PC-3 (cell line): ENCODE measurements around the gene DHCR7. TPM values are rescaled to one million over a fixed set of nuclear protein-coding genes. Genes with fewer than 3 reads are reported as not detected.

ENCODE experiments used
- ATAC-seq: fragments of 200-7000 bp; cut with Tn5 transposase; 2 replicates; pipeline ENCODE4 v1.9.1; 2020; ENCODE audit warnings: mild to moderate bottlenecking, moderate library complexity
- BruUV-seq: library from RNA; stranded (reverse); fragments of 400-500 nt; replicated peaks from 2 replicates; lab custom pipeline; 2021; lab: Mats Ljungman, UMichigan
- CTCF ChIA-PET: fragments of 300-600 bp; sonication (Branson Sonifier 250); formaldehyde crosslinking; loops from one replicate; lab custom pipeline; 2022; ENCODE audit warnings: antibody characterized with exemption; lab: Charles Lee
- POLR2A ChIA-PET: fragments of 300-600 bp; sonication (Branson Sonifier 250); formaldehyde crosslinking; loops from one replicate; lab custom pipeline; 2022; ENCODE audit warnings: antibody characterized with exemption; ENCODE audit not compliant: unreplicated experiment; lab: Charles Lee
- DNase-seq: peaks from one replicate; pipeline ENCODE4 v3.0.0-alpha.2; 2015
- H2AFZ ChIP-seq: fragments of 300-600 bp; sonication (generic); 2 replicates; pipeline ENCODE4 v1.6.0; 2016; ENCODE audit warnings: antibody characterized with exemption, low read length
- H3F3A ChIP-seq: fragments of 300-600 bp; sonication (generic); one replicate; pipeline ENCODE4 v1.6.0; 2017; ENCODE audit warnings: antibody characterized with exemption, low read length, control low read depth, mild to moderate bottlenecking; ENCODE audit not compliant: unreplicated experiment
- H3K27ac ChIP-seq: fragments of 300-600 bp; sonication (generic); 2 replicates; pipeline ENCODE4 v1.5.1; 2016; ENCODE audit warnings: mild to moderate bottlenecking, low read length
- H3K27me3 ChIP-seq: fragments of 300-600 bp; sonication (generic); 2 replicates; pipeline ENCODE4 v1.6.1; 2016; ENCODE audit warnings: low read length, mixed read lengths
- H3K36me3 ChIP-seq: fragments of 300-600 bp; sonication (generic); 2 replicates; pipeline ENCODE4 v1.6.1; 2016; ENCODE audit warnings: low read depth, mixed run types, low read length, mixed read lengths
- H3K4me1 ChIP-seq: fragments of 300-600 bp; sonication (generic); 2 replicates; pipeline ENCODE4 v1.5.1; 2016; ENCODE audit warnings: low read length; ENCODE audit not compliant: insufficient read depth
- H3K4me2 ChIP-seq: fragments of 300-600 bp; sonication (generic); 2 replicates; pipeline ENCODE4 v1.6.0; 2016; ENCODE audit warnings: low read length
- H3K4me3 ChIP-seq: fragments of 300-600 bp; sonication (generic); 2 replicates; pipeline ENCODE4 v1.5.1; 2016; ENCODE audit warnings: mild to moderate bottlenecking, low read length, mixed read lengths
- H3K79me2 ChIP-seq: fragments of 300-600 bp; sonication (generic); 2 replicates; pipeline ENCODE4 v1.6.1; 2017; ENCODE audit warnings: low read length, mixed read lengths
- H3K9ac ChIP-seq: fragments of 300-600 bp; sonication (generic); 2 replicates; pipeline ENCODE4 v1.6.0; 2016; ENCODE audit warnings: mild to moderate bottlenecking, low read length
- H3K9me2 ChIP-seq: fragments of 300-600 bp; sonication (generic); replicated peaks from 2 replicates; pipeline ENCODE4 v1.6.1; 2016; ENCODE audit warnings: mixed run types, low read length, mixed read lengths
- H3K9me3 ChIP-seq: fragments of 300-600 bp; sonication (generic); 2 replicates; pipeline ENCODE4 v1.6.1; 2016; ENCODE audit warnings: low read length, mixed read lengths
- H4K20me1 ChIP-seq: fragments of 300-600 bp; sonication (generic); 2 replicates; pipeline ENCODE4 v1.6.1; 2016; ENCODE audit warnings: low read length, mixed read lengths
- CTCF ChIP-seq: fragments of 300-600 bp; sonication (generic); conservative IDR thresholded peaks from 2 replicates; pipeline ENCODE4 v1.5.1; 2017; ENCODE audit warnings: antibody characterized with exemption, low read depth, mild to moderate bottlenecking, low read length
- EZH2 ChIP-seq: fragments of 300-600 bp; sonication (generic); IDR thresholded peaks from one replicate; pipeline ENCODE4 v1.6.1; 2017; ENCODE audit warnings: antibody characterized with exemption, mild to moderate bottlenecking, low read length; ENCODE audit not compliant: unreplicated experiment
- EZH2phosphoT487 ChIP-seq: fragments of 300-600 bp; sonication (generic); IDR thresholded peaks from 2 replicates; pipeline ENCODE4 v1.6.1; 2018; ENCODE audit warnings: mild to moderate bottlenecking, antibody characterized with exemption, low read length, borderline replicate concordance
- intact Hi-C: fragments of 100-400 bp; cut with micrococcal nuclease; formaldehyde crosslinking; loops from 2 replicates; pipeline ENCODE4 v1.9.0; 2023
- total RNA-seq: library from RNA; depleted of rRNA; stranded (reverse); fragments of >200 nt; gene quantifications from 2 replicates; pipeline ENCODE4 v1.2.3, GENCODE V29; 2014

DHCR7 gene
- total RNA-seq, 1 experiment from 2014 or later, result 127 TPM

DNA sequence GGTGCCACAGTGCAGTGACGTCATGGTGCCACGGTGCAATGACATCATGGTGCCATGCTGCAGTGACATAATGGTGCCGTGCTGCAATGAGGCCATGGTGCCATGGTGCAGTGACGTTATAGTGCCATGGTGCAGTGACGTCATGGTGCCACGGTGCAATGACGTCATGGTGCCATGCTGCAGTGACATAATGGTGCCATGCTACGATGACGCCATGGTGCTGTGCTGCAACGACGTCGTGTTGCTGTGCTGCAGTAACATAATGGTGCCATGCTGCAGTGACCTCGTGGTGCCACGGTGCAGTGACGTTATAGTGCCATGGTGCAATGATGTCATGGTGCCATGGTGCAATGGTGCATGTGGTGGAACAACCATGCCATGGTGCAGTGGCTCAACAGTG, 45.3 kb downstream of the DHCR7 start:
- Histone ChIP-seq H3K4me3 (no peak overlapping the region), H3K79me2 (no peaks in the 10 kb centered on the region), H4K20me1 (no peaks in the 10 kb centered on the region), H3K4me2 (no peak overlapping the region), H3K27ac (no peak overlapping the region), H3K9me3 (no peaks in the 10 kb centered on the region), H3K27me3 (peaks cover 19% of the 10 kb centered on the region; the same call in 1 of the 2 replicates), H3K9me2 (no peaks in the 10 kb centered on the region), H3K4me1 (no peaks in the 10 kb centered on the region), H3F3A (no peaks in the 10 kb centered on the region), H3K9ac (no peak overlapping the region), H3K36me3 (no peaks in the 10 kb centered on the region), H2AFZ (no peak overlapping the region)
- no TSS peak for BruUV-seq
- DNase-seq, result no peak
- POLR2A ChIA-PET, result no interaction called here
- intact Hi-C loops, result no loop called here
- CTCF ChIA-PET, result no interaction called here
- TF ChIP-seq EZH2phosphoT487 (no peak), CTCF (no peak)
- no peak for ATAC-seq

DNA sequence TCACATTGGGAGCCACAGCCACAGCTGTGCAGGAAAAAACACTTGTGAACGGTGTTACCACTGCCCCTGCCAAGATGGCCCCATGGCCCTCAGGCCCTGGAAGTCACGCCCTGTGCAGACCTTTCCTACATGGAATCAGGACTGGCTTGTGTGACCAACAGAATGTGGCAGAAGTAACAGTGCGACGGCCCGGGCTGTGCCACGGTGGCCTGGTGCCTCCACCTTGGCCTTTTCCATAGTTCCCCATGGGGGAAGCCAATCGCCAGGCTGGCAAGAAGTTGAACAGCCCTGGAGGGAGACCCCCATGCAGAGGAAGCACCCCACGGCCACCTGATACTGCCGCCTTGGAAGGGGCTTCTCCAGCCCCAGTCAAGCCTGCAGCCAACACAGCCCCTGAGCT, 48.0 kb downstream of the DHCR7 start:
- Histone ChIP-seq H2AFZ (no peak overlapping the region), H3K27me3 (peaks cover 22% of the 10 kb centered on the region), H3K9me3 (no peaks in the 10 kb centered on the region), H3K4me3 (no peak overlapping the region), H3K4me2 (no peak overlapping the region), H3K9ac (no peak overlapping the region), H3K36me3 (no peaks in the 10 kb centered on the region), H3K79me2 (no peaks in the 10 kb centered on the region), H4K20me1 (no peaks in the 10 kb centered on the region), H3K4me1 (no peaks in the 10 kb centered on the region), H3F3A (no peaks in the 10 kb centered on the region), H3K27ac (no peak overlapping the region), H3K9me2 (no peaks in the 10 kb centered on the region)
- BruUV-seq, result no TSS peak
- no peak for TF ChIP-seq EZH2phosphoT487
- TF ChIP-seq CTCF, result no peak
- TF ChIP-seq EZH2, result no peak
- POLR2A ChIA-PET, result no interaction called here
- DNase-seq, result no peak
- no peak for ATAC-seq
- CTCF ChIA-PET, result no interaction called here
- intact Hi-C loops, result no loop called here

- TF ChIP-seq EZH2phosphoT487 (no peak), EZH2 (no peak), CTCF (no peak)
- BruUV-seq, result no TSS peak
- Histone ChIP-seq H3K4me2 (no peak overlapping the region), H3K4me3 (no peak overlapping the region), H3K27ac (no peak overlapping the region), H3K9me2 (no peaks in the 10 kb centered on the region), H3K27me3 (peaks cover 23% of the 10 kb centered on the region; the same call in 1 of the 2 replicates), H3K9me3 (no peaks in the 10 kb centered on the region), H3F3A (no peaks in the 10 kb centered on the region), H4K20me1 (no peaks in the 10 kb centered on the region), H3K79me2 (no peaks in the 10 kb centered on the region), H3K9ac (no peak overlapping the region), H2AFZ (no peak overlapping the region), H3K4me1 (no peaks in the 10 kb centered on the region), H3K36me3 (no peaks in the 10 kb centered on the region)
- POLR2A ChIA-PET, result no interaction called here
- intact Hi-C loops, result no loop called here
- ATAC-seq (no peak), DNase-seq (no peak)
- CTCF ChIA-PET, result no interaction called here
Measured at GRCh38 chr11:71399341-71399740, 48.9 kb downstream of the DHCR7 start.
